Heart right ventricle (tissue), 16 donors: ENCODE results near the gene GRIN3B. TPM values are rescaled to one million over a fixed set of nuclear protein-coding genes. Genes with fewer than 3 reads are reported as not detected.

Source experiments
- ATAC-seq, 8 donors: fragments of 200-7000 bp; cut with Tn5 transposase; one replicate each; pipeline ENCODE4 v1.9.1; 2020; ENCODE audit warnings: mild to moderate bottlenecking in 8 of 8, moderate library complexity in 8 of 8, moderate number of reproducible peaks in 1 of 8
- DNase-seq, 2 donors: peaks; one replicate each; pipeline ENCODE4 v3.0.0-alpha.2; 2020
- H3K27ac ChIP-seq, 10 donors: fragments of 200-600 bp; sonication (generic) in 2 of 10; one replicate each; pipeline versions ENCODE4 v1.5.0 to v1.8.0; 2020 to 2022; ENCODE audit warnings: mild to moderate bottlenecking in 3 of 10
- H3K27me3 ChIP-seq, 7 donors: fragments of 200-600 bp; one replicate each; pipeline ENCODE4 v1.8.0; 2021 to 2022; ENCODE audit warnings: mild to moderate bottlenecking in 2 of 7
- H3K36me3 ChIP-seq, 9 donors: fragments of 200-600 bp; sonication (generic) in 1 of 9; one replicate each; pipeline versions ENCODE4 v1.5.0 to v1.8.0; 2020 to 2022; ENCODE audit warnings: mild to moderate bottlenecking in 2 of 9
- H3K4me1 ChIP-seq, 9 donors: fragments of 200-600 bp; sonication (generic) in 1 of 9; one replicate each; pipeline versions ENCODE4 v1.5.0 to v1.8.0; 2020 to 2022; ENCODE audit warnings: mild to moderate bottlenecking in 4 of 9
- H3K4me3 ChIP-seq, 10 donors: fragments of 200-600 bp; sonication (generic) in 2 of 10; one replicate each; pipeline versions ENCODE4 v1.5.0 to v1.8.0; 2020 to 2022; ENCODE audit warnings: mild to moderate bottlenecking in 7 of 10, moderate library complexity in 2 of 10
- H3K9me3 ChIP-seq, 11 donors: fragments of 200-600 bp in 10 of 11; sonication (generic) in 2 of 11; one replicate each; pipeline versions ENCODE4 v1.5.0 to v1.8.0; 2013 to 2022; ENCODE audit warnings: mild to moderate bottlenecking in 2 of 11, control low read depth in 1 of 11, moderate library complexity in 1 of 11
- CTCF ChIP-seq, 9 donors: fragments of 200-600 bp; sonication (generic) in 2 of 9; IDR thresholded peaks; one replicate each; pipeline versions ENCODE4 v1.5.0 to v1.8.0; 2021 to 2022; ENCODE audit warnings: antibody characterized with exemption in 9 of 9, mild to moderate bottlenecking in 5 of 9, moderate library complexity in 1 of 9
- WGBS, 2 donors: extraction: QIAGEN DNeasy Blood & Tissue Kit; methylation state at CpG; one replicate each; pipeline ENCODE4 v1.1.7; 2013; ENCODE audit warnings: inconsistent platforms in 1 of 2; 5-methylcytosine and 5-hydroxymethylcytosine counted together
- intact Hi-C, 10 donors: fragments of 100-400 bp; cut with DNase I; formaldehyde crosslinking; loops; one replicate each; pipeline versions ENCODE4 v1.11.1 to v1.14.2; 2022
- polyA plus RNA-seq, 2 donors: library from polyadenylated mRNA; stranded (reverse); fragments of 200-250 nt; gene quantifications; one replicate each; pipeline ENCODE4 v1.2.3, GENCODE V29; 2013
- total RNA-seq, 10 donors: library from RNA; stranded (reverse); fragmentation: NEBNext Ultra II Directional in 3 of 10; extraction: Animal tissue kit (Norgen Biotek cat#: 25700) in 3 of 10; gene quantifications; one replicate each; pipeline versions ENCODE4 v1.2.1 to v1.2.4, GENCODE V29; 2021 to 2023
- donor health status: Arrhythmogenic right ventricular cardiomyopathy.
- donor health status: ischemic (EF 13 %, LVEDD 7.1; RV severe dilation, severe dysfunction).
- donor health status: healthy with polysubstance abuse.
- donor health status: DM: no; HTN: yes; CAD: no.
- donor health status: DM: no; HTN: no; CAD: no.
- donor health status: ischemic (EF 25% LVEDD 6.9; RV normal size, moderate dysfunction).
- donor health status: ischemic (EF 25% LVEDD 5.7; RV mildly dilated, moderate dysfunction).
- donor health status: healthy.
- donor health status: DM: yes; HTN: yes; CAD: no.
- donor health status: Ischemic cardiomyopathy.
- donor health status: ischemic (EF 35%, LVEDD 5.7; RV mildly dilated, moderate dysfunction).
- donor health status: nonischemic (EF 11% LVEDD 7.7; RV severe dilation, severe dysfunction).
- donor health status: DM: yes; HTN: yes; CAD: no.
- donor health status: PGD.
- donor health status: ischemic (EF 29% LVEDD 5.4; RV normal size, mild dysfunction).
- donor health status: nonischemic (EF 23%, LVEDD 6.1; RV moderate dilation, normal function).

GRIN3B gene
- total and polyA plus RNA-seq, 12 donors = 0.01 to 0.10 (median 0.08) TPM; not detected in 8

DNA sequence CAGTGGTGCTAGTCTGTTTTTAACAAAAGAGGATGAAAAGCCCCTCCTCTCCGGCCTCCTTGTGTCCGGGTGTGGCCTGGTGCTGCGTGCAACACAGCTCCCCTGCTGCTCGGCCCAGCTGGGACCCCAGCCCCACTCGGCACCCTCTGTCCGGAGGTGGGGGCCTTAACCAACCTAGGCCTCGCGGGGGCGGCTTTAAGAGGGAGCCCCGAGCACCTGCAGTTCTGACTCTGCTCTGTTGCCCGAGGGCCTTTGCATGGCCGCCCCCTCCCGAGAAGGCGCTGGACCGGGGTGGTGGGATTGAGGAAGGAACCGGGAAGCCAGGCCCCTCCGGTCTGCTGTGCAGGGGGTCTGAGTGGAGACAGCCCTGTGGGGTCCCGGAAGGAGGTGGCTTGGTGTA, 5.7 kb upstream of the GRIN3B start:
- no peaks in the 10 kb centered on the region for H3K9me3 ChIP-seq
- H3K4me1 ChIP-seq = peaks cover 0 to 11% (median 7%) of the 10 kb centered on the region in 9 donors
- H3K4me3 ChIP-seq = no peak overlapping the region
- H3K36me3 ChIP-seq = peaks cover 0 to 47% (median 19%) of the 10 kb centered on the region in 9 donors
- H3K27ac ChIP-seq = no peak overlapping the region
- H3K27me3 ChIP-seq = peaks cover 14 to 46% (median 43%) of the 10 kb centered on the region in 7 donors
- 93 to 94% methylated on average over 18 of the region's 18 CpGs for WGBS, 2 donors
- intact Hi-C loops = no loop called here
- ATAC-seq = no peak
- no peak for DNase-seq
- TF ChIP-seq CTCF (IDR thresholded peaks at IDR 0.05) = no peak

GRCh38 chr19:995051-995827, 5.0 kb upstream of the GRIN3B start:
- 81 to 85% methylated on average over 25 to 26 of the region's 26 CpGs for WGBS, 2 donors
- TF ChIP-seq CTCF (IDR thresholded peaks at IDR 0.05) = no peak
- no peak for DNase-seq
- Histone ChIP-seq H3K4me1 (peaks cover 0 to 14% (median 7%) of the 10 kb centered on the region in 9 donors), H3K9me3 (no peaks in the 10 kb centered on the region), H3K27me3 (peaks cover 15 to 53% (median 50%) of the 10 kb centered on the region in 7 donors), H3K36me3 (peaks cover 0 to 40% (median 13%) of the 10 kb centered on the region in 9 donors), H3K4me3 (no peak overlapping the region), H3K27ac (no peak overlapping the region)
- ATAC-seq = no peak
- intact Hi-C loops = no loop called here

DNA sequence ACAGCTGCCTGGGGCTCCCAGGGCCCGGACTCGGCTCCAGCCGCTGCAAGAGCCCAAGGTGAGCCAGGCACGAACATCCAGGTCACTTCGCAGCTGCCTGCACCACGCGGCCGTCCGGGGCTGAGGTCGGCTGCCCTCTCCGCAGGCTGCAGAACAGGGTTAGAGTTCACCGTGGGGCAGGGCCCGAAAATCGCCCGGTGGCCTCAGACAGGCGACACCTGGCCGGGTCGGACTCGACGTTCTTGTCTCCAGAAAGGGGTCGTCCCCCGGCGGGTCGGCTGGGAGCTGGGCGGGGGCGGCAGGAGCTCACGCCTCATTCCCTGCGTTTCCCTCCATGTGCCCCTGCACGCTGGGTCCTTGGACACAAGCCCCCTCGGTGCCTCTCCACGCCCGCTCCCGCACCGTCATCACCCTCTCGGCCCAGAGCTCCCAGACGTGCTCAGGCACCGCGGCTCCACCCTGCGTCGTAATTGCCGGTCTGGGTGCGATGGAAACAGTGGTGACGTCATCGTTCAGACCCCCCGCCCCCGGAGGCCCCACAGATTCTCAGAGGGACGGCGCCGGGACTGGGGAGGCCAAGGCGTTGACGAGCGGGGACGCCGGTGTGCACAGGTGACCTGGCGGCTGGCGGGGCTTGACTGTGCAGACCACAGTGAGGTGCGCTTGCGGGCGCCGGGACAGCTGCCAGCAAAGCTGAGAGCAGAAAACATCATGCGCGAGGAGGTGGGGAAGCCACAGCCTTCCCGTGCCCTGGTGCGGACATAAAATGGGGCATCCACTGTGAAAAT, 4.0 kb upstream of the GRIN3B start:
- ATAC-seq (peak in 3 of 8 donors; percentile 4 to 14 (median 5)), DNase-seq (no peak)
- Histone ChIP-seq H3K36me3 (peaks cover 0 to 30% (median 8%) of the 10 kb centered on the region in 9 donors), H3K27ac (no peak overlapping the region), H3K4me3 (peak overlapping the region in 1 of 10 donors; percentile 18), H3K27me3 (peaks cover 23 to 63% (median 59%) of the 10 kb centered on the region in 7 donors), H3K4me1 (peaks cover 2 to 21% (median 14%) of the 10 kb centered on the region in 9 donors), H3K9me3 (no peaks in the 10 kb centered on the region)
- 14 to 17% methylated on average over 64 of the region's 64 CpGs for WGBS, 2 donors
- intact Hi-C loops = loop anchor here in 1 of 10 donors (2.0 kb wide), 1 partner anchor 67 kb away; no protein-coding TSS in a partner anchor
- no peak for TF ChIP-seq CTCF (IDR thresholded peaks at IDR 0.05)

GRCh38 chr19:998064-998463, 2.2 kb upstream of the GRIN3B start:
- TF ChIP-seq CTCF (IDR thresholded peaks at IDR 0.05) = no peak
- no peaks in the 10 kb centered on the region for H3K9me3 ChIP-seq
- no peak for ATAC-seq
- DNase-seq = no peak
- no peak overlapping the region for H3K27ac ChIP-seq
- H3K36me3 ChIP-seq = peaks cover 0 to 17% (median 7%) of the 10 kb centered on the region in 9 donors
- H3K27me3 ChIP-seq = peaks cover 26 to 76% (median 69%) of the 10 kb centered on the region in 7 donors
- peaks cover 5 to 27% (median 20%) of the 10 kb centered on the region in 9 donors for H3K4me1 ChIP-seq
- intact Hi-C loops = no loop called here
- no peak overlapping the region for H3K4me3 ChIP-seq
- 17 to 21% methylated on average over 6 of the region's 6 CpGs for WGBS, 2 donors
